Caco-2 (cell line): ENCODE data around the gene SIRT1. TPM values are rescaled to one million over a fixed set of nuclear protein-coding genes. Genes with fewer than 3 reads are reported as not detected.
"Not testable (repeated sequence)": the region's sequence is repeated elsewhere in the genome, so short reads cannot be mapped to it uniquely, and the experiment has no call there.

ENCODE experiments used
- BruUV-seq: library from RNA; stranded (reverse); fragments of 400-500 nt; replicated peaks from 2 replicates; lab custom pipeline; 2021; lab: Mats Ljungman, UMichigan
- CTCF ChIA-PET: fragments of 300-600 bp; sonication (Branson Sonifier 250); formaldehyde crosslinking; loops from one replicate; lab custom pipeline; 2022; ENCODE audit warnings: antibody characterized with exemption; lab: Charles Lee
- POLR2A ChIA-PET: fragments of 300-600 bp; sonication (Branson Sonifier 250); formaldehyde crosslinking; loops from one replicate; lab custom pipeline; 2022; ENCODE audit warnings: antibody characterized with exemption; lab: Charles Lee
- DNase-seq, 2 experiments: peaks; one replicate each; pipeline versions ENCODE4 v3.0.0 to v3.0.0-alpha.2; 2020 to 2022
- H3K27me3 ChIP-seq: replicated peaks from 2 replicates; pipeline ENCODE4 v1.6.0; 2011; ENCODE audit warnings: low read length; ENCODE audit not compliant: control insufficient read depth, insufficient read depth
- H3K36me3 ChIP-seq: 2 replicates; pipeline ENCODE4 v1.5.1; 2011; ENCODE audit warnings: low read length; ENCODE audit not compliant: control insufficient read depth, insufficient read depth
- H3K4me1 ChIP-seq: fragments of 250-450 bp; sonication (Bioruptor Pico); 2 replicates; pipeline ENCODE4 v1.5.1; 2020; ENCODE audit warnings: mild to moderate bottlenecking
- H3K4me3 ChIP-seq: 2 replicates; pipeline ENCODE4 v1.5.1; 2011; ENCODE audit warnings: low read depth, mild to moderate bottlenecking, control low read depth, low read length
- H3K9me3 ChIP-seq: fragments of 250-450 bp; sonication (Bioruptor Pico); 2 replicates; pipeline ENCODE4 v1.5.1; 2020; ENCODE audit warnings: mild to moderate bottlenecking, moderate library complexity
- H3K27ac Mint-ChIP-seq: one replicate; pipeline ENCODE4 v1.8.0; 2022; ENCODE audit warnings: mixed read lengths; ENCODE audit not compliant: unreplicated experiment
- H3K27me3 Mint-ChIP-seq: one replicate; pipeline ENCODE4 v1.8.0; 2022; ENCODE audit warnings: mixed read lengths; ENCODE audit not compliant: insufficient read depth, unreplicated experiment
- H3K36me3 Mint-ChIP-seq: one replicate; pipeline ENCODE4 v1.8.0; 2022; ENCODE audit warnings: mild to moderate bottlenecking, mixed read lengths; ENCODE audit not compliant: insufficient read depth, unreplicated experiment
- H3K4me1 Mint-ChIP-seq: one replicate; pipeline ENCODE4 v1.8.0; 2022; ENCODE audit warnings: low read depth, mixed read lengths; ENCODE audit not compliant: unreplicated experiment
- H3K4me3 Mint-ChIP-seq: one replicate; pipeline ENCODE4 v1.8.0; 2022; ENCODE audit warnings: mild to moderate bottlenecking, moderate library complexity, mixed read lengths; ENCODE audit not compliant: unreplicated experiment
- H3K9me3 Mint-ChIP-seq: one replicate; pipeline ENCODE4 v1.8.0; 2022; ENCODE audit warnings: mixed read lengths; ENCODE audit not compliant: unreplicated experiment
- CTCF ChIP-seq, 2 experiments: fragments of 200-600 bp in 1 of 2; IDR thresholded peaks; 1 replicate in 1 of 2; 2 replicates in 1 of 2; pipeline versions ENCODE4 v1.5.1 to v1.8.0; 2011 to 2022; ENCODE audit warnings: antibody characterized with exemption in 1 of 2, control low read depth in 1 of 2, inconsistent platforms in 1 of 2, low read depth in 1 of 2, low read length in 1 of 2, mild to moderate bottlenecking in 1 of 2, moderate library complexity in 1 of 2; ENCODE audit not compliant: insufficient read depth in 1 of 2, severe bottlenecking in 1 of 2, unreplicated experiment in 1 of 2
- intact Hi-C: fragments of 100-400 bp; cut with micrococcal nuclease; formaldehyde crosslinking; loops from one replicate; pipeline ENCODE4 v1.10.0; 2022; ENCODE audit not compliant: unreplicated experiment
- total RNA-seq: library from RNA; stranded (reverse); gene quantifications from 2 replicates; pipeline ENCODE4 v1.2.3, GENCODE V29; 2022

Gene SIRT1
- total RNA-seq, 1 experiment from 2014 or later, result 43.1 TPM

DNA sequence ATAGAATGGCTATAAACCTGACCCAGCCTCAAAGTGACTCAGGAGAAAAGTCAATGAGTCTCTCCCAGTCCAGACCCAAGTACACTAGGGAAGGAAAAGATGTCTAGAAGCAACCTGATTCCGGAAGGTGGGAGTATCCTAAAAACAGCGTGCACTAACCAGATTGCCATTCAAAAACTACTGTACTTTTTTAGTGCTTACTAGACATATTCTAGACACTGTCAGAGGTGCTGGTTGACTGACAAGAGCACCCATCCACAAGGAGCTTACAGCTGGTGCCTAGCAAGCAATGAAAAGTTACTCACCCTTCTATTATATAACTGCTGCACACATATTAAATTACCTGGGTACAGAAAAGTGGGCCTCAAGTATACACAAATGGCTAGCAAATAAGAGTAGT lies 81.0 kb downstream of the SIRT1 start:
- H3K36me3 ChIP-seq, result peaks cover 3% of the 10 kb centered on the region; the same call in 1 of the 2 replicates
- intact Hi-C loops, result no loop called here
- no peak overlapping the region for H3K27ac Mint-ChIP-seq
- no peaks in the 10 kb centered on the region; the same call in 1 of the 2 replicates for H3K9me3 ChIP-seq
- peaks cover 6% of the 10 kb centered on the region for H3K4me1 Mint-ChIP-seq
- H3K27me3 ChIP-seq, result no peaks in the 10 kb centered on the region
- H3K4me3 Mint-ChIP-seq, result no peak overlapping the region
- H3K4me3 ChIP-seq, result no peak overlapping the region
- no peaks in the 10 kb centered on the region for H3K4me1 ChIP-seq
- CTCF ChIA-PET, result no interaction called here
- no peaks in the 10 kb centered on the region for H3K27me3 Mint-ChIP-seq
- DNase-seq, result no peak
- POLR2A ChIA-PET, result no interaction called here
- BruUV-seq, result no TSS peak
- no peak for TF ChIP-seq CTCF (IDR thresholded peaks at IDR 0.05; ENCODE audit: insufficient read depth in 1 of 2, low read depth in 1 of 2, low read length in 1 of 2, severe bottlenecking in 1 of 2, unreplicated experiment in 1 of 2)
- H3K9me3 Mint-ChIP-seq, result peaks cover 3% of the 10 kb centered on the region
- H3K36me3 Mint-ChIP-seq, result peaks cover 32% of the 10 kb centered on the region

GRCh38 chr10:67966035-67966434 lies 81.6 kb downstream of the SIRT1 start:
- H3K4me1 ChIP-seq, H3K4me3 Mint-ChIP-seq, BruUV-seq, H3K27ac Mint-ChIP-seq, H3K27me3 Mint-ChIP-seq, intact Hi-C loops, H3K4me3 ChIP-seq, CTCF ChIA-PET, H3K27me3 ChIP-seq, DNase-seq, H3K4me1 Mint-ChIP-seq, H3K9me3 ChIP-seq, H3K36me3 ChIP-seq, H3K9me3 Mint-ChIP-seq, POLR2A ChIA-PET: not testable (repeated sequence)
- H3K36me3 Mint-ChIP-seq, result peaks cover 31% of the 10 kb centered on the region

Other genes starting within 250 kb of the SIRT1 start
- 0.20 and 0.79 TPM in 2 replicates for gene CTNNA3, start 188.5 kb upstream of the SIRT1 start, total RNA-seq
- gene DNAJC12, start 46.5 kb upstream of the SIRT1 start, total RNA-seq, result 1.4 and 2.2 TPM in 2 replicates
- 59.4 and 65.2 TPM in 2 replicates for gene HERC4, start 190.6 kb downstream of the SIRT1 start, total RNA-seq
- gene MYPN, start 224.8 kb downstream of the SIRT1 start, total RNA-seq, result not detected in 2 replicates